GM18519 (cell line): ENCODE results near the gene TRAPPC10.

ENCODE experiments used
- ATAC-seq: cut with Tn5 transposase; IDR thresholded peaks from one replicate; pipeline ENCODE4 v1.9.1; 2021; ENCODE audit warnings: mild to moderate bottlenecking, moderate library complexity; ENCODE audit not compliant: unreplicated experiment, low FRiP score

TRAPPC10 gene

GRCh38 chr21:44058981-44059380, 46.9 kb downstream of the TRAPPC10 start:
- no peak for ATAC-seq

- no peak for ATAC-seq
These were observed 47.6 kb downstream of the TRAPPC10 start for GRCh38 chr21:44059710-44060109.

DNA sequence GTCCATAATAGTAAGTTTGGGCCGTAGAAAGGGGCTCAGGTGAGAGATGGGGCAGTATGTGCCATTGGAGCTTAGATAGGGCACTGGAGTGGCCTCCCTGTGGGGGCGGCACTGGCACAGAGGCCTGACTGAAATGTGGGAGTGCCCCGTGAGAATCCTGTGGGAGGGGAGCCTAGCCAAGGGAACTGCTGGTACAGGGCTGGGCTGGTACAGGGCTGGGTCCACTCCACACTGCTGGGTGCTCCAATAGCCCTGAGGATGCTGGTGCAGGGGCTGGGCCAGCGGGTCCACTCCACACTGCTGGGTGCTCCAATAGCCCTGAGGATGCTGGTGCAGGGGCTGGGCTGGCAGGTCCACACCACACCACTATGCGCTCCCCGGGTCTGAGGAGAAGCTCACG, 50.3 kb downstream of the TRAPPC10 start:
- ATAC-seq: no peak

DNA sequence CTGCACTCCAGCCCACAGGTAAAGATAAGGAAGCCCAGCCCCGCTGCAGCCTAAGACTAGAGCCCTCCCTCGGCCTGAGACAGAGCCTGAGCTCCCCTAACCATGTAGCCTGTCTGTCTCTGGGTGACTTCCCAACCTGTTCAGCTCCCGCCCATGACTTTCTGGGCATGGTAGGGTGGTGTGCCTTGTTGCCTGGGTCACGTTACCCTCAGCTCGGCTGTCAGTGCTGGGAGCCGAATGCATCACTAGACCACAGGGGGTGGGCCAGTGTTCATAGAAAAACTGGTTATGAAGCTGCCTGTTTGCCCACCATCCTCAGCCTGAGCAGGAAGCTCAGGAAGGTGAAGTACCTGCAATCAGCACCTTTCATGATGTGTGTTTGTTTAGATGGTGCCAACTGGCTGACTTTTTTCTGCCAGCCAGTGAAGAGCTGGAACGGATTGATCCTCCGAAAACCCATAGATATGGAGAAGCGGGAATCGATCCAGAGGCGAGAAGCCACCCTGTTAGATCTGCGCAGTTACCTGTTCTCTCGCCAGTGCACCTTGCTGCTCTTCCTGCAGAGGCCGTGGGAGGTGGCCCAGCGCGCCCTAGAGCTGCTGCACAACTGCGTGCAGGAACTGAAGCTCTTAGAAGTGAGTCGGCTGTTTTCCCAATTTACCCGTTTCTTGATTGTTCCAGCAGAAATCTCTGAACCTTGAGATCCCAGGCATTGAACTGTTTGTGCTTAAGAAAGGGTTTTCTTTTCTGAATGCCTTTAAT, 51.2 kb downstream of the TRAPPC10 start:
- no peak for ATAC-seq

DNA sequence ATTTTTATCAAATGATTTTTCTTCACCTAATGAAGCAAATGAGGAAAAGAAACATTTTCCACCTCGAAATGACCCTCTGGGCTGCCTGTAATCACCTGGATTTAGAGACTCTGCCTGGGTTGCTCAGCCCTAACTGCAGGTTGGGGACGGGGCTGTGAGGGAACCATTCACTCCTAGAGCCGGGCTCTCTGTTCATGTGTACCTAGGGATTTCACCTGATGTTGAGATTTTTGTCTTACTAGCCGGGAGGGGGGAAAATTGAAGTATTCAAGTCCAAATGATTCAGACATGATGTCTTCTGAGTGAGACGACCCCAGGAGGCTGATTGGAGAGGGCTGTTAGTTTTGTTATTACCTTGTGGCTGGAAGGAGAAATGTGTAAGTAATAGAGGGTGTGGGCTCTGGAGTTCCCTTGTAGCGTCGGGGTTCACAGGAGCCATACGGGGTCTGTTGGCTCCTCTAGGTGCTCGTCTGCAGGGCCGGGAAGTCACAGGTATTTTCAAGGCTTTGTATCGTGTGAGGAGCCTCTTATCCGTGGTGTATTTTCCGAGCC, 52.8 kb downstream of the TRAPPC10 start:
- ATAC-seq: no peak

- ATAC-seq: no peak
These were observed 53.3 kb downstream of the TRAPPC10 start for GRCh38 chr21:44065428-44065827.

GRCh38 chr21:44066116-44066515, 54.0 kb downstream of the TRAPPC10 start:
- ATAC-seq: no peak

- ATAC-seq: no peak
These were observed 55.1 kb downstream of the TRAPPC10 start for GRCh38 chr21:44067011-44067839.

DNA sequence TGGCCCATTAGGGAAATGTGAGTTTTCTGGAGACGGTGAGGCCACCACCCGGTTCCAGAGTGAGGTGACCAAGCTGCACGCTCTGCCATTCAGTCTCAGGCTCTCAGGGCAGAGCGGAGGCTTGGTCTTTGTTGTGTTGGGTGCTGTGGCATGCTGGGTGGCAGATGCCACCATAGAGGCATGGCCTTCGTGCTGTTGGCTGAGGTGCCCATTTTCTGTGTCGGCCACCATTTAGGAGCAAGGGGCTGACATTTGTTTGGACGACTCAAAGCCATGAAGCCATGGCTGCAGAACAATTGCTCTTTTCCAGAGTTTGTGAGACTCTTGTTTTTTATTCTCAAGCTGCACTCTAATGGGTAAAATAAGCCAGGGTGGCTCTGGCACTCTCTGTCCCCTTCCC, 58.3 kb downstream of the TRAPPC10 start:
- ATAC-seq: no peak

GRCh38 chr21:44071359-44072104, 59.4 kb downstream of the TRAPPC10 start:
- no peak for ATAC-seq

DNA sequence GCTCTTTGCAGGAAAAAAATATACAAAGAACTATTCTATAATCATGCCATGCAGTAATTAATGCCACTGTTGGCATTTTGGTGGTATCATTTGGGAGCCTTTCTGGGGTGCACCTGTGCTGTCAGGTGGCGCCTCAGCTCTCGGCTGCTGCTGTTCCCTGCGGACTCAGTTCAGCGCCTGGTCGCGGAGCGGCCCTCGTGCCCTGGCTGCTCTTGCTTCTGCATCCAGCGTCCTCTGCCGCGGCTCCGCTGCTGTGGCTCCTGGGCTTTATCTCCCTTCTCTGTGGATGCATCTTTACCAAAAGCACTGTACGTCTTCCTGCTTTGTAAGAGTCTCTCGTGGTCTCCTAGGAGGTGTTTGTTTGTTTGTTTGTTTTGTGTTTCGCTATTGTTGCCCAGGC, 60.0 kb downstream of the TRAPPC10 start:
- no peak for ATAC-seq

GRCh38 chr21:44074315-44074958, 62.3 kb downstream of the TRAPPC10 start:
- no peak for ATAC-seq

GRCh38 chr21:44076316-44076715, 64.2 kb downstream of the TRAPPC10 start:
- ATAC-seq: no peak

DNA sequence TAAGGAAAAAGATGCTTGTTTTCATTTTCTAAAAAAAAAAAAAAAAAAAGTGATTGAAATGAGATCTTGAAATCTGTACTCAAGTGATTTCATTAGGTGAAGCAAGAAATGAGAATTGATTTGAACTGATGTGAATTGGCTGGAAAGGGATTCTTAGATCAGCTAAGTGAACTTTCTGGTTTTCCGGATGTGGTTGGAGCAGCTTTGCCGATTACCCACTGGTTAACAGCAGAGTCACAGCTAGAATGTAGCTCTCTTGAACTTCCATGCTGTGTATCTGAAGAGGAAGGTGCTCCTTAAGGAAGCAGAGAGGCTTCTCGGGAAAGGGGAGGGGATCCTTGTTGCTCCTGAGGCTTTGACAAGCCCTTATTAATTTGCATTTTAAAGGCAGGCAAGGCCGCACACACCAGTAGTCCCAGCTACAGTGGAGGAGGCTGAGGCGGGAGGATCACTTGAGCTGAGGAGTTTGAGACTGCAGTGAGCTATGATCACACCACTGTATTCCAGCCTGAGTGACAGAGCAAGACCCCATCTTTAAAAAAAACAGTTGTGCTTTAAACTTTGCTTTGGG, 66.4 kb downstream of the TRAPPC10 start:
- no peak for ATAC-seq

GRCh38 chr21:44079446-44079845, 67.3 kb downstream of the TRAPPC10 start:
- ATAC-seq: no peak

- no peak for ATAC-seq
These were observed 67.7 kb downstream of the TRAPPC10 start for GRCh38 chr21:44079846-44080245.

- ATAC-seq: no peak
These were observed 70.7 kb downstream of the TRAPPC10 start for GRCh38 chr21:44082648-44083440.

DNA sequence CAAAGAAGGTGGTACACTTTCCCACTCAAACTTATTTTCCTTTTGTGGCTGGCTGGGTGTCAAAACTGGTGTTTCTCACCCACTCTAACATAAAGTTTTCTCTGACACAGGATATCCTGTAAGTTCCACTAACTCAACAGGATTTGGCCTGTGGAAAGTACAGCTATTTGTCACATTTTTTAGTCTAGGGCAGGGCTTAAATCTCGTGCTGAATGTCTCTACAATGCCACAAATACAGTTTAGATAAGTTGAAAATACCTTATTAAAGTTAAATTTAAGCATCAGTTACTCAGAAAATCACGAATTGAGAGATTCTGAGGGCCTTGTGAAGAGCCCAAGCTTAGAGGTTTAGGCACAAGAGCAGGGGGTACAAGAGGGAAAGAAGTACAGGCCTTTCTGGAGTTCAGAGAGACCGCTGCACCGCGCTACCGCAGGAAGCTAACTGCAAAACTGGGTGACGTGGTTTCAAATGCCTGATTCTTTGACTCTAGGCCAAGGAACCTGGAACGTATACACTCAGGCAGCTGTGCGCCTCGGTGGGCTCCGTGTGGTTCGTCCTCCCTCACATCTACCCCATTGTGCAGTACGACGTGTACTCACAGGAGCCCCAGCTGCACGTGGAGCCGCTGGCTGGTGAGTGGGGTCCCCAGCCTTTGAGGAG, 71.7 kb downstream of the TRAPPC10 start:
- no peak for ATAC-seq
